Transverse colon (tissue), 4 donors: Measurements from ENCODE around the gene SLC30A3. TPM values are rescaled to one million over a fixed set of nuclear protein-coding genes. Genes with fewer than 3 reads are reported as not detected.

ENCODE experiments used
- DNase-seq: peaks from one replicate; pipeline ENCODE4 v3.0.0-alpha.2; 2019
- H3K27ac ChIP-seq, 4 donors: fragments of 200-600 bp; sonication (generic); 2 replicates each; pipeline ENCODE4 v1.5.1; 2016 to 2018; ENCODE audit warnings: inconsistent platforms in 4 of 4
- H3K27me3 ChIP-seq: fragments of 200-600 bp; sonication (generic); 2 replicates; pipeline ENCODE4 v1.5.1; 2017; ENCODE audit warnings: inconsistent platforms
- H3K36me3 ChIP-seq, 4 donors: fragments of 200-600 bp; sonication (generic); 2 replicates each; pipeline ENCODE4 v1.5.1; 2017 to 2019; ENCODE audit warnings: inconsistent platforms in 4 of 4
- H3K4me1 ChIP-seq, 4 donors: fragments of 200-600 bp; sonication (generic); 2 replicates each; pipeline ENCODE4 v1.5.1; 2017 to 2020; ENCODE audit warnings: inconsistent platforms in 4 of 4
- H3K4me3 ChIP-seq, 4 donors: fragments of 200-600 bp; sonication (generic); 1 replicate in 1 of 4; 2 replicates in 3 of 4; pipeline versions ENCODE4 v1.5.1 to v1.6.1; 2017 to 2019; ENCODE audit warnings: inconsistent platforms in 4 of 4
- H3K9me3 ChIP-seq, 2 donors: fragments of 200-600 bp; sonication (generic); 2 replicates each; pipeline ENCODE4 v1.5.1; 2017 to 2019; ENCODE audit warnings: inconsistent platforms in 2 of 2
- EP300 ChIP-seq: sonication (generic); formaldehyde crosslinking; IDR thresholded peaks from one replicate; pipeline ENCODE4 v1.6.1; 2017; ENCODE audit warnings: antibody characterized with exemption, low read depth
- POLR2A ChIP-seq: fragments of 450-650 bp; IDR thresholded peaks from one replicate; pipeline ENCODE4 v1.6.1; 2016; ENCODE audit warnings: antibody characterized with exemption, mild to moderate bottlenecking, moderate library complexity
- POLR2AphosphoS5 ChIP-seq, 3 donors: sonication (generic); formaldehyde crosslinking; IDR thresholded peaks; one replicate each; pipeline ENCODE4 v1.6.1; 2016; ENCODE audit warnings: antibody characterized with exemption in 3 of 3
- WGBS, 2 donors: methylation state at CpG; one replicate each; pipeline ENCODE4 v1.1.5; 2018; ENCODE audit warnings: low coverage in 1 of 2; 5-methylcytosine and 5-hydroxymethylcytosine counted together
- in situ Hi-C, 4 donors: fragments of 200-750 bp; cut with MboI; loops; one replicate each; pipeline versions ENCODE4 v1.15.0 to v1.15.1; 2017; ENCODE audit warnings: low sequenced_read_pairs in 3 of 4, low pct_ligation_motif_present in 1 of 4, low pct_unique_long_range_greater_than_20kb in 1 of 4
- intact Hi-C: fragments of 100-400 bp; cut with DNase I; formaldehyde crosslinking; loops from one replicate; pipeline ENCODE4 v1.15.1; 2023; ENCODE audit warnings: low total_unique reads
- total RNA-seq, 4 donors: library from RNA; depleted of rRNA; stranded (reverse); fragments of >200 nt; gene quantifications; one replicate each; pipeline ENCODE4 v1.1.0, GENCODE V29; 2016
- TF ChIP-seq, protein P1 (sequence below), 5 experiments: fragments of 200-600 bp in 3 of 5; fragments of 450-650 bp in 2 of 5; sonication (generic) in 3 of 5; IDR thresholded peaks; 1 replicate in 2 of 5; 2 replicates in 3 of 5; pipeline ENCODE4 v1.5.1; 2016 to 2017; ENCODE audit warnings: antibody characterized with exemption in 5 of 5, inconsistent platforms in 3 of 5, mild to moderate bottlenecking in 2 of 5, moderate library complexity in 1 of 5

The SLC30A3 gene
- total RNA-seq, 4 donors from 2014 or later = 0.60 TPM; not detected in 3

DNA sequence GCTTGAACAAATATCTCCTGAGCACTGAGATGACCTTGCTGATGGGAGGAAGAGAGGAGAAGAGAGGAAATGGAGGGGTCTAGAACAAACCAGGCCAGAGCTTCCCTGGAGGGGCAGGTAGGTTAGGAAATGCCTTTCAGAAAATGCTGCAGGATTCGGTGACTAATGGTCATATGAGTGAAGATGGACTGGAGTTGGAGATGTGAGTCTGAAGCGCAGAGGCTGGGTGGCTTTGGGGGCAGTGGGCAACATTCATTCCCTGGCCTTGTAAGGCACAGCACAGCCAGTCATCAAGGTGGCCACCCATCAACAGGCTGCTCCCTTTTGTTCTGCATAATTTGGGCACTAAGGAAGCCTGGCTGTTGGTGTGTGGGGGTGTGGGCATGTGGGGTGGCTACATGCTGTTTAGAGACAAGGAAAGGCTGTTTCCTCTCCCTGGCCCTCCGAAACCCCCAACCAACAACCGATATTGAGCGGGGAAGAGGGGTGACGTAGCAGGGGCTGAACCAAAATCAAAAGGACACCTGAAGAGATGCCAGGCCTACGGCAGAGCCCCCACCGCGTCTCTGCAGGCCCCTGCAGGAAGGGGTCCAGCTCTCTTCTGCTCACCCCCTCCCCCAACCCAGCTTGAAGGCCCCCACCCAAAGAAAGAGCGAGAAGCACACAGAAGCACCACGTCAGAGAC lies 1.5 kb downstream of the SLC30A3 start:
- Histone ChIP-seq H3K4me1 (peaks cover 14 to 36% (median 35%) of the 10 kb centered on the region in 4 donors), H3K4me3 (no peak overlapping the region), H3K27ac (no peak overlapping the region), H3K9me3 (no peaks in the 10 kb centered on the region), H3K27me3 (peaks cover 100% of the 10 kb centered on the region), H3K36me3 (no peaks in the 10 kb centered on the region)
- no peak for DNase-seq
- intact Hi-C loops = no loop called here
- 35 to 52% methylated on average over 9 to 11 of the region's 11 CpGs for WGBS, 2 donors
- in situ Hi-C loops = no loop called here
- TF ChIP-seq POLR2A = no peak
- TF ChIP-seq, protein P1, sequence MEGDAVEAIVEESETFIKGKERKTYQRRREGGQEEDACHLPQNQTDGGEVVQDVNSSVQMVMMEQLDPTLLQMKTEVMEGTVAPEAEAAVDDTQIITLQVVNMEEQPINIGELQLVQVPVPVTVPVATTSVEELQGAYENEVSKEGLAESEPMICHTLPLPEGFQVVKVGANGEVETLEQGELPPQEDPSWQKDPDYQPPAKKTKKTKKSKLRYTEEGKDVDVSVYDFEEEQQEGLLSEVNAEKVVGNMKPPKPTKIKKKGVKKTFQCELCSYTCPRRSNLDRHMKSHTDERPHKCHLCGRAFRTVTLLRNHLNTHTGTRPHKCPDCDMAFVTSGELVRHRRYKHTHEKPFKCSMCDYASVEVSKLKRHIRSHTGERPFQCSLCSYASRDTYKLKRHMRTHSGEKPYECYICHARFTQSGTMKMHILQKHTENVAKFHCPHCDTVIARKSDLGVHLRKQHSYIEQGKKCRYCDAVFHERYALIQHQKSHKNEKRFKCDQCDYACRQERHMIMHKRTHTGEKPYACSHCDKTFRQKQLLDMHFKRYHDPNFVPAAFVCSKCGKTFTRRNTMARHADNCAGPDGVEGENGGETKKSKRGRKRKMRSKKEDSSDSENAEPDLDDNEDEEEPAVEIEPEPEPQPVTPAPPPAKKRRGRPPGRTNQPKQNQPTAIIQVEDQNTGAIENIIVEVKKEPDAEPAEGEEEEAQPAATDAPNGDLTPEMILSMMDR (IDR thresholded peaks at IDR 0.05) = no peak
- no peak for TF ChIP-seq POLR2AphosphoS5 (IDR thresholded peaks at IDR 0.05)
- no peak for TF ChIP-seq EP300

DNA sequence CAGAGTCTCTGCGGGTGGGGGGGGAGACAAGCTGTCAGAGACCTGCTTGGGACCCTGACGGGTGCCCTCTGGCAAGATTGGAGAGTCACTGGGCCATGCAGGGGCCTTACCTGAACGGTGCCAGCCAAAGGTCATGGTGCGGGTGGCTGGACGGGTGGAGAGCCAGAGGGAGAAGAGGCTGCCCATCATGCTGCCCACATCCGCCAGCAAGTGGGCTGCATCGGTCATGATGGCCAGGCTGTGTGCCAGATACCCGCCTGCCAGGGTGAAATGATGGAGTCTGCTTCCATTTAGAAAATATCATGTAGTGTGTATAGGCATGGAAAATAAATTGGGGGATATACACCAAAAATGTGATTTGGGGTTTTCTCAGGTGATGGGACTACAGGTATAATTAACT lies 4.8 kb downstream of the SLC30A3 start:
- Histone ChIP-seq H3K4me1 (peaks cover 4 to 14% (median 13%) of the 10 kb centered on the region in 4 donors), H3K4me3 (no peak overlapping the region), H3K27ac (no peak overlapping the region), H3K36me3 (no peaks in the 10 kb centered on the region), H3K9me3 (no peaks in the 10 kb centered on the region), H3K27me3 (peaks cover 90% of the 10 kb centered on the region)
- WGBS, 2 donors = 80 to 83% methylated on average over 1 to 8 of the region's 8 CpGs
- no peak for DNase-seq
- in situ Hi-C loops (no loop called here), intact Hi-C loops (no loop called here)
- TF ChIP-seq EP300 = no peak
- no peak for TF ChIP-seq POLR2A
- TF ChIP-seq, protein P1 (IDR thresholded peaks at IDR 0.05) = no peak
- TF ChIP-seq POLR2AphosphoS5 (IDR thresholded peaks at IDR 0.05) = no peak

DNA sequence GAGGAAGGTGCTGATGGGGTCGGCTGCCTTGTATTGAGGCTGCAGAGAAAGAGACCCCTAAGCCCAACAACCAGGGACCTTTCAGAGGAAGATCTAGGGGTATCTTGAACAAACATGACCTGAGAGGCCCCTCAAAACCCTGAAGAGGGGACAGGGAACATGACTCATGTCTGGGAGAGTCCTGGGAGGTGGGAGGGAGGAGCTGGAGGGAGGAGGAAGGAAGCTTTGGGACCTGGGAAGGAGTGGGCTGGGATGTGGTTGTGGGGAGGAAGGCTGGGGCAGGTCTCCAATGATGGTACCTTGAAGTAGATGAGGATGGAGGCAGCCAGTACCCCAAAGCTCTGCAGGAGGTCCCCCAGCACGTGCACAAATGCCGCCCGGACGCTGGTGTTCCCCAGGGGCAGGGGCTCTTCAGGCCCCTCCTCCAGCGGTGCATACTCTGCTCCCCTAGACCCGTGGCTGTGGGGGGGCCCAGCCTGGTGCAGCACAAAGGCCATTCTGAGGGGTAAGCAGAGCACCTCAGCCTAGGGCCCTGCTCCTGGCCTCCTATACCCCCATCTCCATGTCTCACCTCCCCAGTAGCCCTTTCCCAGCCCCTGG lies 5.9 kb downstream of the SLC30A3 start:
- Histone ChIP-seq H3K27ac (no peak overlapping the region), H3K4me1 (peaks cover 0 to 3% (median 2%) of the 10 kb centered on the region in 4 donors), H3K4me3 (no peak overlapping the region), H3K36me3 (no peaks in the 10 kb centered on the region), H3K9me3 (no peaks in the 10 kb centered on the region), H3K27me3 (peaks cover 89% of the 10 kb centered on the region)
- DNase-seq = no peak
- TF ChIP-seq EP300 (no peak), POLR2A (no peak), POLR2AphosphoS5 (IDR thresholded peaks at IDR 0.05) (no peak)
- TF ChIP-seq, protein P1 (IDR thresholded peaks at IDR 0.05) = no peak
- intact Hi-C loops (no loop called here), in situ Hi-C loops (no loop called here)
- 70% methylated on average over 7 of the region's 7 CpGs; no CpG with 5 or more reads in 1 of the 2 donors for WGBS, 2 donors

DNA sequence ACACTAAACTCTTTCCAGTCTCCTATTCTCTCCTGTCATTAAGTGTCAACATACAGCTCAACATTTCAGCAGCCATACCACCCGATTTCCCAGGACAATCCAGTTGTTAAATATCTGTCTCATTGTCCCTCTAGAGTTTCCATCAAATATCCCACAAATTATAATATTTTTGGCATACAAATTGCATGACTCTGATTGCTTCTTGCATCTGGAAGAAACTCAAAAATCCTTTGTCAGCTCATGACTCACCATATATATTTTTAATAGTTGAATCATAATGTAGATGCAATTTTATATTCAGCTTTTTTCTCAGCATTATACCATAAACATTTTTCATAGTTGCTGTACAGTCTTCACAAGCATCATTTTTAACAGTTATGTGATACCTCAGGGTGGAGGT lies 7.2 kb downstream of the SLC30A3 start:
- Histone ChIP-seq H3K9me3 (no peaks in the 10 kb centered on the region), H3K4me1 (no peaks in the 10 kb centered on the region), H3K27me3 (peaks cover 81% of the 10 kb centered on the region), H3K36me3 (no peaks in the 10 kb centered on the region), H3K27ac (no peak overlapping the region), H3K4me3 (no peak overlapping the region)
- intact Hi-C loops = no loop called here
- no peak for TF ChIP-seq EP300
- TF ChIP-seq, protein P1 (IDR thresholded peaks at IDR 0.05) = no peak
- no peak for TF ChIP-seq POLR2A
- TF ChIP-seq POLR2AphosphoS5 (IDR thresholded peaks at IDR 0.05) = no peak
- 26 to 33% methylated on average over 1 of the region's 1 CpG for whole genome bisulfite sequencing, 2 donors
- in situ Hi-C loops = no loop called here
- DNase-seq = no peak
